Activated B cell treated with CpG ODN at 0.5 μM for 24 hours (primary cell): ENCODE results near the gene MYO15A. TPM values are rescaled to one million over a fixed set of nuclear protein-coding genes. Genes with fewer than 3 reads are reported as not detected.

Experiments
- ATAC-seq: fragments of 200-7000 bp; cut with Tn5 transposase; one replicate; pipeline ENCODE4 v1.10.0; 2021; ENCODE audit warnings: low read depth, mild to moderate bottlenecking, moderate library complexity
- CTCF ChIA-PET: fragments of 350-600 bp; sonication (Branson Sonifier 250); formaldehyde crosslinking; loops from one replicate; lab custom pipeline; 2021; ENCODE audit warnings: antibody characterized with exemption; lab: Charles Lee
- POLR2A ChIA-PET: fragments of 350-600 bp; sonication (Branson Sonifier 250); formaldehyde crosslinking; loops from one replicate; lab custom pipeline; 2021; ENCODE audit warnings: antibody characterized with exemption; lab: Charles Lee
- DNase-seq: peaks from one replicate; pipeline ENCODE4 v3.0.0; 2022
- H3K27ac Mint-ChIP-seq: one replicate; pipeline ENCODE4 v1.8.0; 2020; ENCODE audit warnings: mixed read lengths
- H3K27me3 Mint-ChIP-seq: one replicate; pipeline ENCODE4 v1.8.0; 2021; ENCODE audit warnings: mixed read lengths
- H3K36me3 Mint-ChIP-seq: one replicate; pipeline ENCODE4 v1.8.0; 2021; ENCODE audit warnings: low read depth, mixed read lengths
- H3K4me1 Mint-ChIP-seq: one replicate; pipeline ENCODE4 v1.8.0; 2021; ENCODE audit warnings: mixed read lengths
- H3K4me3 Mint-ChIP-seq: one replicate; pipeline ENCODE4 v1.8.0; 2020; ENCODE audit warnings: mild to moderate bottlenecking, mixed read lengths
- H3K9me3 Mint-ChIP-seq: one replicate; pipeline ENCODE4 v1.8.0; 2020; ENCODE audit warnings: mixed read lengths
- CTCF ChIP-seq: fragments of 200-600 bp; IDR thresholded peaks from one replicate; pipeline ENCODE4 v1.8.0; 2022; ENCODE audit warnings: antibody characterized with exemption, mild to moderate bottlenecking
- intact Hi-C: fragments of 100-400 bp; cut with micrococcal nuclease; formaldehyde crosslinking; loops from one replicate; pipeline ENCODE4 v1.15.1; 2024
- total RNA-seq: library from RNA; stranded (reverse); gene quantifications from 2 replicates; pipeline ENCODE4 v1.2.3, GENCODE V29; 2022

MYO15A gene
- total RNA-seq, 1 donor from 2014 or later: 1.3 TPM

- TF ChIP-seq CTCF: no peak
- Mint-ChIP-seq H3K4me3 (no peak overlapping the region), H3K4me1 (peaks cover 10% of the 10 kb centered on the region), H3K9me3 (no peaks in the 10 kb centered on the region), H3K36me3 (peaks cover 67% of the 10 kb centered on the region), H3K27ac (no peak overlapping the region), H3K27me3 (no peaks in the 10 kb centered on the region)
- ATAC-seq (no peak), DNase-seq (no peak)
- ChIA-PET POLR2A (interaction anchor here (0.6 kb wide), 1 partner anchor 123 kb away, joined by 3 read pairs; no protein-coding TSS in a partner anchor), CTCF (no interaction called here)
- intact Hi-C loops: no loop called here
These were observed 14.7 kb upstream of the MYO15A start for GRCh38 chr17:18093616-18094408.

GRCh38 chr17:18094409-18094807 is 14.1 kb upstream of the MYO15A start:
- H3K36me3 Mint-ChIP-seq: peaks cover 73% of the 10 kb centered on the region
- intact Hi-C loops: no loop called here
- H3K27me3 Mint-ChIP-seq: no peaks in the 10 kb centered on the region
- no peak overlapping the region for H3K4me3 Mint-ChIP-seq
- H3K4me1 Mint-ChIP-seq: peaks cover 5% of the 10 kb centered on the region
- no peak overlapping the region for H3K27ac Mint-ChIP-seq
- ATAC-seq: no peak
- ChIA-PET CTCF (no interaction called here), POLR2A (no interaction called here)
- no peak for DNase-seq
- no peaks in the 10 kb centered on the region for H3K9me3 Mint-ChIP-seq
- TF ChIP-seq CTCF: no peak

- no peaks in the 10 kb centered on the region for H3K9me3 Mint-ChIP-seq
- CTCF ChIA-PET: no interaction called here
- peaks cover 22% of the 10 kb centered on the region for H3K4me1 Mint-ChIP-seq
- DNase-seq: no peak
- ATAC-seq: no peak
- no peak overlapping the region for H3K4me3 Mint-ChIP-seq
- POLR2A ChIA-PET: interaction anchor here (1.6 kb wide), 1 partner anchor 83 kb away, joined by 3 read pairs; no protein-coding TSS in a partner anchor
- no peak for TF ChIP-seq CTCF
- H3K27ac Mint-ChIP-seq: no peak overlapping the region
- intact Hi-C loops: no loop called here
- H3K36me3 Mint-ChIP-seq: peaks cover 67% of the 10 kb centered on the region
- no peaks in the 10 kb centered on the region for H3K27me3 Mint-ChIP-seq
These were observed 9.0 kb upstream of the MYO15A start for GRCh38 chr17:18099516-18099915.

GRCh38 chr17:18100616-18101015 is 7.9 kb upstream of the MYO15A start:
- ATAC-seq: no peak
- CTCF ChIA-PET: no interaction called here
- no peak overlapping the region for H3K4me3 Mint-ChIP-seq
- H3K36me3 Mint-ChIP-seq: peaks cover 63% of the 10 kb centered on the region
- DNase-seq: no peak
- intact Hi-C loops: no loop called here
- peaks cover 22% of the 10 kb centered on the region for H3K4me1 Mint-ChIP-seq
- no peak overlapping the region for H3K27ac Mint-ChIP-seq
- TF ChIP-seq CTCF: no peak
- POLR2A ChIA-PET: no interaction called here
- no peaks in the 10 kb centered on the region for H3K27me3 Mint-ChIP-seq
- no peaks in the 10 kb centered on the region for H3K9me3 Mint-ChIP-seq

GRCh38 chr17:18101828-18102227 is 6.7 kb upstream of the MYO15A start:
- Mint-ChIP-seq H3K4me1 (peaks cover 22% of the 10 kb centered on the region), H3K36me3 (peaks cover 61% of the 10 kb centered on the region), H3K27me3 (no peaks in the 10 kb centered on the region), H3K27ac (no peak overlapping the region), H3K9me3 (no peaks in the 10 kb centered on the region), H3K4me3 (no peak overlapping the region)
- no peak for ATAC-seq
- POLR2A ChIA-PET: interaction anchor here (1.5 kb wide), 1 partner anchor 13 kb away, joined by 5 read pairs; no protein-coding TSS in a partner anchor
- no peak for DNase-seq
- TF ChIP-seq CTCF: no peak
- CTCF ChIA-PET: no interaction called here
- intact Hi-C loops: loop anchor here (1.0 kb wide), 1 partner anchor 15 kb away; the partner anchor contains the start of gene DRG2
